Transverse colon (tissue), 4 donors: Measurements from ENCODE around the gene SLC4A8. TPM values are rescaled to one million over a fixed set of nuclear protein-coding genes. Genes with fewer than 3 reads are reported as not detected.

Source experiments
- DNase-seq: peaks from one replicate; pipeline ENCODE4 v3.0.0-alpha.2; 2019
- H3K27ac ChIP-seq, 4 donors: fragments of 200-600 bp; sonication (generic); 2 replicates each; pipeline ENCODE4 v1.5.1; 2016 to 2018; ENCODE audit warnings: inconsistent platforms in 4 of 4
- H3K27me3 ChIP-seq: fragments of 200-600 bp; sonication (generic); 2 replicates; pipeline ENCODE4 v1.5.1; 2017; ENCODE audit warnings: inconsistent platforms
- H3K36me3 ChIP-seq, 4 donors: fragments of 200-600 bp; sonication (generic); 2 replicates each; pipeline ENCODE4 v1.5.1; 2017 to 2019; ENCODE audit warnings: inconsistent platforms in 4 of 4
- H3K4me1 ChIP-seq, 4 donors: fragments of 200-600 bp; sonication (generic); 2 replicates each; pipeline ENCODE4 v1.5.1; 2017 to 2020; ENCODE audit warnings: inconsistent platforms in 4 of 4
- H3K4me3 ChIP-seq, 4 donors: fragments of 200-600 bp; sonication (generic); 1 replicate in 1 of 4; 2 replicates in 3 of 4; pipeline versions ENCODE4 v1.5.1 to v1.6.1; 2017 to 2019; ENCODE audit warnings: inconsistent platforms in 4 of 4
- H3K9me3 ChIP-seq, 2 donors: fragments of 200-600 bp; sonication (generic); 2 replicates each; pipeline ENCODE4 v1.5.1; 2017 to 2019; ENCODE audit warnings: inconsistent platforms in 2 of 2
- CTCF ChIP-seq, 5 experiments: fragments of 200-600 bp in 3 of 5; fragments of 450-650 bp in 2 of 5; sonication (generic) in 3 of 5; IDR thresholded peaks; 1 replicate in 2 of 5; 2 replicates in 3 of 5; pipeline ENCODE4 v1.5.1; 2016 to 2017; ENCODE audit warnings: antibody characterized with exemption in 5 of 5, inconsistent platforms in 3 of 5, mild to moderate bottlenecking in 2 of 5, moderate library complexity in 1 of 5
- EP300 ChIP-seq: sonication (generic); formaldehyde crosslinking; IDR thresholded peaks from one replicate; pipeline ENCODE4 v1.6.1; 2017; ENCODE audit warnings: antibody characterized with exemption, low read depth
- POLR2A ChIP-seq: fragments of 450-650 bp; IDR thresholded peaks from one replicate; pipeline ENCODE4 v1.6.1; 2016; ENCODE audit warnings: antibody characterized with exemption, mild to moderate bottlenecking, moderate library complexity
- POLR2AphosphoS5 ChIP-seq, 3 donors: sonication (generic); formaldehyde crosslinking; IDR thresholded peaks; one replicate each; pipeline ENCODE4 v1.6.1; 2016; ENCODE audit warnings: antibody characterized with exemption in 3 of 3
- WGBS, 2 donors: methylation state at CpG; one replicate each; pipeline ENCODE4 v1.1.5; 2018; ENCODE audit warnings: low coverage in 1 of 2; 5-methylcytosine and 5-hydroxymethylcytosine counted together
- in situ Hi-C, 4 donors: fragments of 200-750 bp; cut with MboI; loops; one replicate each; pipeline versions ENCODE4 v1.15.0 to v1.15.1; 2017; ENCODE audit warnings: low sequenced_read_pairs in 3 of 4, low pct_ligation_motif_present in 1 of 4, low pct_unique_long_range_greater_than_20kb in 1 of 4
- intact Hi-C: fragments of 100-400 bp; cut with DNase I; formaldehyde crosslinking; loops from one replicate; pipeline ENCODE4 v1.15.1; 2023; ENCODE audit warnings: low total_unique reads
- total RNA-seq, 4 donors: library from RNA; depleted of rRNA; stranded (reverse); fragments of >200 nt; gene quantifications; one replicate each; pipeline ENCODE4 v1.1.0, GENCODE V29; 2016

SLC4A8 gene
- total RNA-seq, 4 donors from 2014 or later = 0.64 to 2.2 (median 1.1) TPM; not detected in 1

GRCh38 chr12:51386351-51386750, 38.3 kb upstream of the SLC4A8 start:
- H3K4me3 ChIP-seq = no peak overlapping the region
- WGBS, 2 donors = 67% methylated on average over 4 of the region's 4 CpGs; no CpG with 5 or more reads in 1 of the 2 donors
- no peaks in the 10 kb centered on the region for H3K27me3 ChIP-seq
- no peak for DNase-seq
- no peak overlapping the region for H3K27ac ChIP-seq
- peaks cover 0 to 19% (median 16%) of the 10 kb centered on the region in 4 donors for H3K4me1 ChIP-seq
- no peaks in the 10 kb centered on the region for H3K9me3 ChIP-seq
- intact Hi-C loops = no loop called here
- TF ChIP-seq EP300 (no peak), CTCF (IDR thresholded peaks at IDR 0.05) (no peak), POLR2A (no peak)
- in situ Hi-C loops = no loop called here
- no peaks in the 10 kb centered on the region for H3K36me3 ChIP-seq

GRCh38 chr12:51388069-51388799, 36.4 kb upstream of the SLC4A8 start:
- Histone ChIP-seq H3K9me3 (no peaks in the 10 kb centered on the region), H3K4me1 (peaks cover 0 to 36% (median 24%) of the 10 kb centered on the region in 4 donors), H3K36me3 (no peaks in the 10 kb centered on the region), H3K27me3 (peaks cover 7% of the 10 kb centered on the region), H3K4me3 (no peak overlapping the region), H3K27ac (peak overlapping the region in 1 of 4 donors; percentile 1)
- TF ChIP-seq EP300 (no peak), CTCF (IDR thresholded peaks at IDR 0.05) (no peak), POLR2AphosphoS5 (IDR thresholded peaks at IDR 0.05) (no peak), POLR2A (no peak)
- in situ Hi-C loops = no loop called here
- intact Hi-C loops = no loop called here
- 68 to 76% methylated on average over 5 to 10 of the region's 10 CpGs for WGBS, 2 donors
- DNase-seq = no peak

GRCh38 chr12:51388846-51389245, 35.8 kb upstream of the SLC4A8 start:
- in situ Hi-C loops (no loop called here), intact Hi-C loops (no loop called here)
- TF ChIP-seq EP300 (no peak), CTCF (IDR thresholded peaks at IDR 0.05) (no peak), POLR2A (no peak), POLR2AphosphoS5 (IDR thresholded peaks at IDR 0.05) (no peak)
- no peak overlapping the region for H3K27ac ChIP-seq
- H3K4me1 ChIP-seq = peaks cover 0 to 37% (median 24%) of the 10 kb centered on the region in 4 donors
- peaks cover 7% of the 10 kb centered on the region for H3K27me3 ChIP-seq
- 86 to 90% methylated on average over 2 to 5 of the region's 5 CpGs for WGBS, 2 donors
- no peaks in the 10 kb centered on the region for H3K9me3 ChIP-seq
- H3K36me3 ChIP-seq = no peaks in the 10 kb centered on the region
- H3K4me3 ChIP-seq = no peak overlapping the region
- no peak for DNase-seq

GRCh38 chr12:51389302-51389999, 35.2 kb upstream of the SLC4A8 start:
- TF ChIP-seq POLR2A (no peak), POLR2AphosphoS5 (IDR thresholded peaks at IDR 0.05) (peak in 1 of 3 donors; percentile 22), EP300 (no peak), CTCF (IDR thresholded peaks at IDR 0.05) (no peak)
- Histone ChIP-seq H3K4me1 (peaks cover 0 to 37% (median 24%) of the 10 kb centered on the region in 4 donors), H3K9me3 (no peaks in the 10 kb centered on the region), H3K4me3 (no peak overlapping the region), H3K36me3 (no peaks in the 10 kb centered on the region), H3K27ac (peak overlapping the region in 3 of 4 donors; percentile 12 to 59 (median 25)), H3K27me3 (peaks cover 7% of the 10 kb centered on the region)
- in situ Hi-C loops (no loop called here), intact Hi-C loops (no loop called here)
- peak; percentile 37 for DNase-seq
- WGBS, 2 donors = 37 to 40% methylated on average over 1 to 2 of the region's 2 CpGs
